Astrocyte (in vitro differentiated cells and primary cell): ENCODE results near the gene AOAH. TPM values are rescaled to one million over a fixed set of nuclear protein-coding genes. Genes with fewer than 3 reads are reported as not detected.

Experiments
- DNase-seq: peaks from one replicate; pipeline ENCODE4 v3.0.0-alpha.2; 2010; ENCODE audit warnings: low read depth
- FAIRE-seq: peaks from 2 replicates; lab custom pipeline; 2011; peaks lifted over from hg19 to GRCh38; lab: Jason Lieb, UNC
- H2AFZ ChIP-seq: 2 replicates; pipeline ENCODE4 v1.6.0; 2012; ENCODE audit warnings: low read depth, low read length, inconsistent platforms
- H3K27ac ChIP-seq: 2 replicates; pipeline ENCODE4 v1.5.1; 2011; ENCODE audit warnings: low read depth, low read length, inconsistent platforms
- H3K27me3 ChIP-seq: 2 replicates; pipeline ENCODE4 v1.6.0; 2011; ENCODE audit warnings: low read length, inconsistent platforms; ENCODE audit not compliant: insufficient read depth
- H3K36me3 ChIP-seq: 2 replicates; pipeline ENCODE4 v1.5.1; 2011; ENCODE audit warnings: low read length, inconsistent platforms; ENCODE audit not compliant: insufficient read depth
- H3K4me1 ChIP-seq: 2 replicates; pipeline ENCODE4 v1.5.1; 2011; ENCODE audit warnings: low read length, inconsistent platforms; ENCODE audit not compliant: insufficient read depth
- H3K4me2 ChIP-seq: 2 replicates; pipeline ENCODE4 v1.6.0; 2012; ENCODE audit warnings: low read length, inconsistent platforms
- H3K4me3 ChIP-seq: 2 replicates; pipeline ENCODE4 v1.5.1; 2011; ENCODE audit warnings: low read depth, mild to moderate bottlenecking, low read length, inconsistent platforms; ENCODE audit not compliant: insufficient read depth
- H3K79me2 ChIP-seq: 2 replicates; pipeline ENCODE4 v1.6.0; 2012; ENCODE audit warnings: mild to moderate bottlenecking, low read length, inconsistent platforms; ENCODE audit not compliant: insufficient read depth
- H3K9ac ChIP-seq: 2 replicates; pipeline ENCODE4 v1.6.0; 2012; ENCODE audit warnings: mild to moderate bottlenecking, low read length, inconsistent platforms
- H3K9me3 ChIP-seq: 2 replicates; pipeline ENCODE4 v1.5.1; 2012; ENCODE audit warnings: low read depth, mild to moderate bottlenecking, low read length, inconsistent platforms; ENCODE audit not compliant: insufficient read depth
- H4K20me1 ChIP-seq: 2 replicates; pipeline ENCODE4 v1.6.0; 2012; ENCODE audit warnings: low read length, inconsistent platforms; ENCODE audit not compliant: insufficient read depth
- H3K27ac Mint-ChIP-seq: one replicate; pipeline ENCODE4 v1.8.0; 2021; ENCODE audit warnings: mild to moderate bottlenecking, mixed read lengths; ENCODE audit not compliant: unreplicated experiment
- H3K27me3 Mint-ChIP-seq: one replicate; pipeline ENCODE4 v1.8.0; 2021; ENCODE audit warnings: low read depth, mixed read lengths; ENCODE audit not compliant: unreplicated experiment
- H3K36me3 Mint-ChIP-seq: one replicate; pipeline ENCODE4 v1.8.0; 2021; ENCODE audit warnings: low read depth, mixed read lengths; ENCODE audit not compliant: unreplicated experiment
- H3K4me1 Mint-ChIP-seq: one replicate; pipeline ENCODE4 v1.8.0; 2021; ENCODE audit warnings: low read depth, mixed read lengths; ENCODE audit not compliant: unreplicated experiment
- H3K4me3 Mint-ChIP-seq: one replicate; pipeline ENCODE4 v1.8.0; 2021; ENCODE audit warnings: mild to moderate bottlenecking, moderate library complexity, mixed read lengths; ENCODE audit not compliant: unreplicated experiment
- H3K9me3 Mint-ChIP-seq: one replicate; pipeline ENCODE4 v1.8.0; 2021; ENCODE audit warnings: mild to moderate bottlenecking, mixed read lengths; ENCODE audit not compliant: unreplicated experiment
- EZH2 ChIP-seq: IDR thresholded peaks from 2 replicates; pipeline ENCODE4 v1.6.1; 2012; ENCODE audit warnings: mild to moderate bottlenecking, low read length, inconsistent platforms; ENCODE audit not compliant: insufficient read depth
- total RNA-seq: library from RNA; stranded (reverse); gene quantifications from 2 replicates; pipeline ENCODE4 v1.2.1, GENCODE V29; 2021
- TF ChIP-seq, protein P1 (sequence below): IDR thresholded peaks from 2 replicates; pipeline ENCODE4 v1.5.1; 2011; ENCODE audit warnings: low read depth, mild to moderate bottlenecking, inconsistent platforms, low read length, moderate library complexity; ENCODE audit not compliant: insufficient read depth

Gene AOAH
- total RNA-seq, 1 donor from 2014 or later = not detected

DNA sequence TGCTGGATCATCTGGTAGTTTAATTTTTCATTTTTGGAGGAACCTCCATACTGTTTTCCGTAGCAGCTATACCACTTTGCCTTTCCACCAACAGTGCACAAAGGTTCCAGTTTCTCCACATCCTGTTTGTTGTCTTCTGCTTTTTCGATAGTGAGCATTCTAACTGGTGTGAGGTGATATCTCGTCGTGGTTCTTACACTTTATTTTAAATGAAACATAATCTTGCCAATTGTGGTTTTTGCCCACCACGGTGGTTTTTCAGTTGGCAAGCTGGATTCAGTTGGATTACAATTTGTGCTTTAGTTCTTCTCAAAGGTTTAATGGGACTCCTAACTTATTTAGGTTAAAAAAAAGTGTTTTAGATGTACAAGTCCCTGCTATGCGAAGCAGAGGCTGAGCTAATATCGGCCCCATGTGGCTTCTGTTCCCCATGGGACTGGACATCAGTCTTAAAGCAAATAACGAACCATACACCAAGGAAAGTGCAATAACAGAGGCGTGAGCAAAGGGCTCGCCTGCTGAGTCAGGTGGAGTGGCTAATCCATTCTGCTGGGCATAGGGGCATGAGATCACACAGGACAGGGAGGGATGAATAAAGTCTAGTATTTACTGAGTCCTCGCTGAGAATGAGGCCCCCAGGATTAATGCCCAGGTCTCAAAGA is 153.6 kb downstream of the AOAH start:
- Histone ChIP-seq H4K20me1 (no peaks in the 10 kb centered on the region), H3K27me3 (peaks cover 2% of the 10 kb centered on the region), H3K4me1 (no peaks in the 10 kb centered on the region), H3K9me3 (no peaks in the 10 kb centered on the region), H3K36me3 (no peaks in the 10 kb centered on the region), H2AFZ (no peak overlapping the region), H3K27ac (no peak overlapping the region), H3K9ac (no peak overlapping the region), H3K4me2 (no peak overlapping the region), H3K4me3 (no peak overlapping the region), H3K79me2 (no peaks in the 10 kb centered on the region)
- TF ChIP-seq, protein P1, sequence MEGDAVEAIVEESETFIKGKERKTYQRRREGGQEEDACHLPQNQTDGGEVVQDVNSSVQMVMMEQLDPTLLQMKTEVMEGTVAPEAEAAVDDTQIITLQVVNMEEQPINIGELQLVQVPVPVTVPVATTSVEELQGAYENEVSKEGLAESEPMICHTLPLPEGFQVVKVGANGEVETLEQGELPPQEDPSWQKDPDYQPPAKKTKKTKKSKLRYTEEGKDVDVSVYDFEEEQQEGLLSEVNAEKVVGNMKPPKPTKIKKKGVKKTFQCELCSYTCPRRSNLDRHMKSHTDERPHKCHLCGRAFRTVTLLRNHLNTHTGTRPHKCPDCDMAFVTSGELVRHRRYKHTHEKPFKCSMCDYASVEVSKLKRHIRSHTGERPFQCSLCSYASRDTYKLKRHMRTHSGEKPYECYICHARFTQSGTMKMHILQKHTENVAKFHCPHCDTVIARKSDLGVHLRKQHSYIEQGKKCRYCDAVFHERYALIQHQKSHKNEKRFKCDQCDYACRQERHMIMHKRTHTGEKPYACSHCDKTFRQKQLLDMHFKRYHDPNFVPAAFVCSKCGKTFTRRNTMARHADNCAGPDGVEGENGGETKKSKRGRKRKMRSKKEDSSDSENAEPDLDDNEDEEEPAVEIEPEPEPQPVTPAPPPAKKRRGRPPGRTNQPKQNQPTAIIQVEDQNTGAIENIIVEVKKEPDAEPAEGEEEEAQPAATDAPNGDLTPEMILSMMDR = no peak
- no peak for TF ChIP-seq EZH2
- Mint-ChIP-seq H3K4me3 (no peak overlapping the region), H3K27ac (no peak overlapping the region), H3K4me1 (no peaks in the 10 kb centered on the region), H3K27me3 (peaks cover 2% of the 10 kb centered on the region), H3K9me3 (no peaks in the 10 kb centered on the region), H3K36me3 (no peaks in the 10 kb centered on the region)
- DNase-seq = no peak
- no peak for FAIRE-seq

DNA sequence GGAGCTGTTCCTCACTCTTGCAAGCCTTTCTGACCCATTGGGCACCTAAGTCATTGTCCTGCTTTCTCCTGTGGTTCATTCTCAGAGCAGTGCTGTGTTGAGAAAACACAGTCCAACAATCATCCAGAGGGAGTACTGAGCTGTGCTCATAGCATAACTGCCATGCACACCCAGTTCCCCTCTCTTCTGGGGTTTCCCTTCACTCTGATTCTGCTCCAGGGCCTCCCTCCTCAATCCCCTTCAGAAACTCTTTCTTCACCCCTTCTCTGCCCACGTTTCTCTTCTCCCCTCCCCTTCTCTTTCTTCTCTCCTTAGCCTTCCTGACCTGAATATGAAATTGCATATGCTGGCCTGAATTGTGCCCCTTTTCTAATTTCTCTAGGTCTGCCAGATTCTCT is 155.8 kb downstream of the AOAH start:
- H3K36me3 Mint-ChIP-seq = no peaks in the 10 kb centered on the region
- Histone ChIP-seq H3K4me2 (no peak overlapping the region), H3K4me1 (no peaks in the 10 kb centered on the region), H4K20me1 (no peaks in the 10 kb centered on the region), H3K9ac (no peak overlapping the region), H3K4me3 (no peak overlapping the region), H2AFZ (no peak overlapping the region), H3K79me2 (no peaks in the 10 kb centered on the region), H3K9me3 (no peaks in the 10 kb centered on the region), H3K36me3 (no peaks in the 10 kb centered on the region), H3K27me3 (peaks cover 2% of the 10 kb centered on the region), H3K27ac (no peak overlapping the region)
- H3K27me3 Mint-ChIP-seq = peaks cover 2% of the 10 kb centered on the region
- H3K4me3 Mint-ChIP-seq = no peak overlapping the region
- DNase-seq (no peak), FAIRE-seq (no peak)
- TF ChIP-seq, protein P1 = no peak
- no peak for TF ChIP-seq EZH2
- no peaks in the 10 kb centered on the region for H3K9me3 Mint-ChIP-seq
- H3K4me1 Mint-ChIP-seq = peaks cover 8% of the 10 kb centered on the region
- H3K27ac Mint-ChIP-seq = no peak overlapping the region

DNA sequence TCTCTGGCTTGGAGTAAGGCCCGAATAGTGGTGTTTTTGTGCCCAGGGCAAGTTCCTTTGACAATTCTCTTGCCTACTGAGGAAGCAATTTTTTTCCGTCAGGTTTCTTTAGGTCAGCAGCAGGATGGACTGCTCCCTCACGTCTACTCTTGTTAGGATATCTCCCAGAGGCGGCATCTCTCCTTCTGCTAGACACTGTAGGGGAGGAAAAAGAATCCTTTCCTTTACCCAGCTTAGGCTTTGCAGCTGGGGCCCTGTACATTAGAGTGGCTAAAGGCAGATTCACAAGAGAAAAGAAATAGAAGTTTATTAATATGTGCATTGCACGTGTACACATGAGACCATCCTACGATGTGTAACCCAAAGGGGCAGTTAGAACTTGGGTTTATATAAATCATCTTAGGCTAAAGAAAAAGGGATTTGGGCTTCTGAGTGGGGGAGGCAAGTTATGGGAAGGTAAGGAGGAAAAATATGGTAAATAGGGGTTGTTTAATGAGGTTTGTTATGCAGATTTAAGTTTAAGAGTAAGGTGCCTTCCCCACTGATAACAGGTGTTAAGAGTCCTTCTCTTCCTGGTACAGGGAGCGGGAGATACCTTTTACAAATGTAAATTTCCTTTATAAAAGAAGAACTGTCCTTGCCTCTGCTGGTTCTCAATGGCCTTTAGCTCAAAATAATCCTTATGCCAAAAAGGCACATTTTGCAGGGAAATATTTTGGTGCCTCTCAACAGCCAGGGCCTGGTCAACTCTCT is 156.4 kb downstream of the AOAH start:
- Histone ChIP-seq H3K79me2 (no peaks in the 10 kb centered on the region), H3K4me1 (no peaks in the 10 kb centered on the region), H4K20me1 (no peaks in the 10 kb centered on the region), H3K9me3 (no peaks in the 10 kb centered on the region), H3K9ac (no peak overlapping the region), H3K27me3 (peaks cover 2% of the 10 kb centered on the region), H3K4me2 (no peak overlapping the region), H3K36me3 (no peaks in the 10 kb centered on the region), H2AFZ (no peak overlapping the region), H3K27ac (no peak overlapping the region), H3K4me3 (no peak overlapping the region)
- FAIRE-seq (no peak), DNase-seq (no peak)
- no peaks in the 10 kb centered on the region for H3K36me3 Mint-ChIP-seq
- TF ChIP-seq, protein P1 = no peak
- TF ChIP-seq EZH2 = no peak
- no peaks in the 10 kb centered on the region for H3K9me3 Mint-ChIP-seq
- peaks cover 12% of the 10 kb centered on the region for H3K4me1 Mint-ChIP-seq
- peaks cover 2% of the 10 kb centered on the region for H3K27me3 Mint-ChIP-seq
- no peak overlapping the region for H3K27ac Mint-ChIP-seq
- no peak overlapping the region for H3K4me3 Mint-ChIP-seq
